Keratinocyte (primary cell): ENCODE results near the gene ATF4.

Experiments
- EZH2 ChIP-seq: IDR thresholded peaks from one replicate; pipeline ENCODE4 v1.6.1; 2012; ENCODE audit warnings: inconsistent platforms, mild to moderate bottlenecking, low read length, moderate library complexity
- TF ChIP-seq, protein P1 (sequence below), 3 experiments: IDR thresholded peaks in 1 of 3; conservative IDR thresholded peaks in 1 of 3; optimal IDR thresholded peaks in 1 of 3; 2 replicates in 2 of 3; 3 replicates in 1 of 3; pipeline versions ENCODE3 to v1.5.1; 2011; ENCODE audit warnings: low read length in 3 of 3, mild to moderate bottlenecking in 3 of 3, moderate library complexity in 2 of 3, control low read depth in 1 of 3, inconsistent platforms in 1 of 3; ENCODE audit not compliant: insufficient read depth in 2 of 3; ENCODE audit errors: extremely low read depth in 1 of 3

DNA sequence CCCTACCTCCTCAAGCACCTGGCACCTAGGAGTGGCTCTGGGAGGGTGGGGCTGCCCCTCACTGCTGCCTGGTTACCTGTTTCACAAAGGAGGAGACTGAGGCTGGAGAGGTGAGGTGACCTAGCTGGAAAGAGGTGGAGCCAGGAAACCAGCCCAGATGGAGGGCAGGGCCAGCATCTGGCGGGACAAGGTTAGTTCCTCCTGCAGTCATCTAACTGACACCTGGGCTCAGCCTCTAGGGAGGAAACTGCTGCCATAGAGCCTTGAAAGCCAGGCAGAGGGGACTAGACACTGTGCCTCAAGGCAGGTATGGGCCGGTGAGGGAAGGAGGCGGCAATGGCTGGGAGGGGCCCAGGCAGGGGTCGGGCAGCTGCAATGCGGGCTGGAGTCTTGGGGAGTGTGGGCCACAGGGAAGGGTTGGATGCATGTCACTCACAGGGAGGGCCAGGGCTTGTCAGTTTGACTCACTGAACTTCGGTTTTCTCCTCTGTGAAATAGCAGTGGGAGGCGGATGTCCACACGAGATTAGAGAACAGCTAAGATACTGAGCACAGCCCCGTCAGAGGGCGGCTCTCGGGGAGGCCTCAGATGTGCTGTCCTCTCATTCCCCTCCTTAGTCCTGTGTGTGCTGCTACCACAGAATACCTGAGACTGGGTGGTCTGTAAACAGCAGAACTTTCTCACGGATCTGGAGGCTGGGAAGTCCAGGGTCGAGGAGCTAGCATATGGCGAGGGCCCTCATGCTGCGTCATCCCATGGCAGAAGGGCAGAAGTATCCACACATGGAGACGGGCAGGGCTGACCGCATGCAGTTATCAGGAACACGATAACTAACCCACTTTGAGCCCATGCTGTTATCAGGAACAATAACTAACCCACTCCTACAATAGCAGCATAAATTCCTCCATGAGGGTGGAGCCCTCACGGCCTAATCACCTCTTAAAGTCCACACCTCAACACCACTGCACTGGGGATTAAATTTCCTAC is 47.5 kb upstream of the ATF4 start:
- TF ChIP-seq, protein P1, sequence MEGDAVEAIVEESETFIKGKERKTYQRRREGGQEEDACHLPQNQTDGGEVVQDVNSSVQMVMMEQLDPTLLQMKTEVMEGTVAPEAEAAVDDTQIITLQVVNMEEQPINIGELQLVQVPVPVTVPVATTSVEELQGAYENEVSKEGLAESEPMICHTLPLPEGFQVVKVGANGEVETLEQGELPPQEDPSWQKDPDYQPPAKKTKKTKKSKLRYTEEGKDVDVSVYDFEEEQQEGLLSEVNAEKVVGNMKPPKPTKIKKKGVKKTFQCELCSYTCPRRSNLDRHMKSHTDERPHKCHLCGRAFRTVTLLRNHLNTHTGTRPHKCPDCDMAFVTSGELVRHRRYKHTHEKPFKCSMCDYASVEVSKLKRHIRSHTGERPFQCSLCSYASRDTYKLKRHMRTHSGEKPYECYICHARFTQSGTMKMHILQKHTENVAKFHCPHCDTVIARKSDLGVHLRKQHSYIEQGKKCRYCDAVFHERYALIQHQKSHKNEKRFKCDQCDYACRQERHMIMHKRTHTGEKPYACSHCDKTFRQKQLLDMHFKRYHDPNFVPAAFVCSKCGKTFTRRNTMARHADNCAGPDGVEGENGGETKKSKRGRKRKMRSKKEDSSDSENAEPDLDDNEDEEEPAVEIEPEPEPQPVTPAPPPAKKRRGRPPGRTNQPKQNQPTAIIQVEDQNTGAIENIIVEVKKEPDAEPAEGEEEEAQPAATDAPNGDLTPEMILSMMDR (optimal IDR thresholded peaks at IDR 0.05 in 1 of 3, IDR thresholded peaks at IDR 0.05 in 1 of 3, conservative IDR thresholded peaks at IDR 0.05 in 1 of 3; ENCODE audit: extremely low read depth in 1 of 3, insufficient read depth in 2 of 3, low read length in 3 of 3): no peak
- TF ChIP-seq EZH2: no peak
